SK-N-MC (cell line): ENCODE measurements around the gene MIEF1.

Experiments used
- DNase-seq: peaks from one replicate; pipeline ENCODE4 v3.0.0-alpha.2; 2011; ENCODE audit warnings: low read depth, low spot score
- H3K27ac ChIP-seq: fragments of 200-600 bp; sonication (generic); 2 replicates; pipeline ENCODE4 v1.5.1; 2016; ENCODE audit warnings: mixed run types
- H3K36me3 ChIP-seq: fragments of 200-600 bp; sonication (generic); 2 replicates; pipeline ENCODE4 v1.6.1; 2017; ENCODE audit warnings: antibody characterized with exemption, low read length, mixed read lengths; ENCODE audit not compliant: insufficient read depth
- H3K4me3 ChIP-seq: fragments of 200-600 bp; sonication (generic); 2 replicates; pipeline ENCODE4 v1.5.1; 2016
- H3K9ac ChIP-seq: fragments of 200-600 bp; sonication (generic); 2 replicates; pipeline ENCODE4 v1.8.0; 2017; ENCODE audit warnings: mixed run types, mixed read lengths; ENCODE audit not compliant: insufficient read length
- H3K9me3 ChIP-seq: fragments of 200-600 bp; sonication (generic); 2 replicates; pipeline ENCODE4 v1.6.1; 2017; ENCODE audit warnings: low read depth, mild to moderate bottlenecking, antibody characterized with exemption, low read length, moderate library complexity, mixed read lengths
- EZH2 ChIP-seq: fragments of 200-600 bp; sonication (generic); IDR thresholded peaks from one replicate; pipeline ENCODE4 v1.6.1; 2017; ENCODE audit warnings: antibody characterized with exemption
- FOXP2 ChIP-seq: optimal IDR thresholded peaks from 2 replicates; pipeline ENCODE3; 2011; ENCODE audit warnings: mild to moderate bottlenecking, moderate library complexity; ENCODE audit not compliant: insufficient read depth; ENCODE audit errors: extremely low read length, control extremely low read depth
- POLR2AphosphoS5 ChIP-seq: IDR thresholded peaks from 2 replicates; pipeline ENCODE4 v1.6.1; 2012; ENCODE audit warnings: mild to moderate bottlenecking, low read depth, low read length, borderline replicate concordance

Gene MIEF1

DNA sequence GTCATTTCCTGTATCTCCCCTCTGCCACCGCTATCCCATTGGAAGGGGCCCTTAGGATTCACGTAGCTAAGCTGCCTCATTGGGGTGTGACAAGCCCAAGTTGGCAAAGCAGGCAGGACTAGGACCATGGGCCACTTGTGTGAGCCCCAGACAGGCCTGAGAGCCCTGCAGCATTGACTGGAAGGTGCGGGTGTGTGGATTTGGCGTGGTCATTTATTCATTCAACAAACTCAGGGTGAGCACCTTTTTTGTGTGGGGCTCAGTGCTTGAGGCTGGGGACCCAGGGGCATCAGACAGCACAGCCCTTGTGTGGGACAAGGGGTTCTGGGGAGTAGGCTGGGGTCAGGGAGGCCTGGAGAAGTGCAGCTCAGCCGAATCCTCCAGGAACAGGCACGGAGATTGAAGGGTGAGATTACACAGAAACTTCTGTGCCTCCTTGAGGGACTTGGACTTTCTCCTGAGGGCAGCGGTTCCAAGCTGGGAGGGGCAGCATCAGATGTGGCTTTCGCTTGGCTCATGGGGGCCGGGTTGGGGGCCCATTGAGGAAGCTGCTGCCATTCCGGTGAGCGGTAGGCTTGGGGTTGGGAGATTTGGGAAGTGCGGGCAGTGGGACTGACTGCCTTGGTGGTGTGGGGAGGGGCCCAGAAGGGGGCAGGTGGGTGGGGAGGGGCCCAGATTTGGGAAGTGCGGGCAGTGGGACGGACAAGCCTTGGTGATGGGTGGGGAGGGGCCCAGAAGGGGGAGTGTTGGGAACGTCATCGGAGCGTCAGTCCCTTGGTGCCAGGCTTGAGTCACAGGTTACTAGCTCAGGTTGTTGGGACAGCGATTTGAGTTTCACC is 33.4 kb upstream of the MIEF1 start:
- Histone ChIP-seq H3K4me3 (no peak overlapping the region), H3K9ac (no peak overlapping the region), H3K36me3 (no peaks in the 10 kb centered on the region), H3K9me3 (no peaks in the 10 kb centered on the region), H3K27ac (no peak overlapping the region)
- DNase-seq = no peak
- TF ChIP-seq POLR2AphosphoS5 (no peak), FOXP2 (no peak), EZH2 (no peak)

DNA sequence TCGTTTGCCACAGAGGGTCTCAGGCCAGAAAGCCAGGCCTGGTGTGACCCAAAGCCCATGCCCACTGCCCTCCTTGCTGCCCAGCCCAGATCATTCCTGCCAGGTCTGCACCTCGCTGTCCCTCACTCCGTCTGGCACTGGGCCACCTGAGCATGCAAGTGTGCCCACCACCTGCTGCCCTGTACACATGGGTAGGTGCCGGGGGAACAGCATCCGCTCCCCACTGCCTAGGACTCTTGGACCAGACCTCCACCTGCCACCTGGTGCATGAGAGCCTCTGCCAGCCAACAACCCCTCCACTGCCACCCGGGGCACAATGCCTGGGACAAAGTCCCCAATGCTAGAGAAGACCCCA is 32.8 kb upstream of the MIEF1 start:
- no peak overlapping the region for H3K27ac ChIP-seq
- no peak for DNase-seq
- no peak overlapping the region for H3K4me3 ChIP-seq
- no peaks in the 10 kb centered on the region for H3K9me3 ChIP-seq
- H3K36me3 ChIP-seq = no peaks in the 10 kb centered on the region
- no peak for TF ChIP-seq EZH2
- no peak for TF ChIP-seq POLR2AphosphoS5
- no peak for TF ChIP-seq FOXP2
- H3K9ac ChIP-seq = no peak overlapping the region

DNA sequence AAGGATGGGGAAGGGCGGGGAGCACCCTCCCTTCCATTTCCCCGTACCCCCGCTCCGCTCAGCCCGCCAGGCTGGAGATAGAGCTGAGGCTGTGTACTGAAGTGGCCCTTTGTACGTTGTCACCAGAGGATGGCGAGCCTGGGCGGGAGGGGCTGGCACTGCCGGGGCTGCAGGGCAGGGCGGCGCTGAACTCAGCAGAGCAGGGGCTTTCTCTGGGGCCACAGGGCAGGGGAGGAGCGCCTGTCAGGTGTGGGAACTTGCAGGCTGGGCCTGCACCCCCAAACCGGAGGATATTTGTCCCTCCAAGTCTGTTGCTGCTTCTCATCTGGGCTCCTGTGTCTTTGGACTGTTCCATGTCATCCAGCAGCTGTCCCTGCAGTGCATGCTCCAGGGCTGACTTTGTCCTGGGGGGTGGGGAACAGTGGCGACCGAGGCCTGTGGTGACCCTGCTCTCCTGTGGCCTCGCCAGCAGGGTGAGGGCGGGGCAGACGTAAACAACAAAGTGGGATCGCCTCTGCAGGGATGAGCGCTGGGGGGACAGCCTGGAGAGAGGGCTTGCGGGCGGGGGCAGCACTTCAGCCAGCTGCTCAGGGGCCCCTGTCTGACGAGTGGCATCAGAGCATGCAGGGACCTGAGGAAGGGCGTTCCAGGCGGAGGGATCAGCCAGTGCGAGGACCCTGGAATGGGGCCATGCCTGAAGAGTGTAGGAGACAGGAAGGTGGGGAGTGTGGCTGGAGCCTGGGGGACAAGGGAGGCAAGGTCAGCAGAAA is 32.2 kb upstream of the MIEF1 start:
- no peak overlapping the region for H3K27ac ChIP-seq
- DNase-seq = no peak
- H3K4me3 ChIP-seq = no peak overlapping the region
- H3K36me3 ChIP-seq = no peaks in the 10 kb centered on the region
- no peak overlapping the region for H3K9ac ChIP-seq
- no peak for TF ChIP-seq FOXP2
- TF ChIP-seq POLR2AphosphoS5 = no peak
- no peak for TF ChIP-seq EZH2
- H3K9me3 ChIP-seq = no peaks in the 10 kb centered on the region

DNA sequence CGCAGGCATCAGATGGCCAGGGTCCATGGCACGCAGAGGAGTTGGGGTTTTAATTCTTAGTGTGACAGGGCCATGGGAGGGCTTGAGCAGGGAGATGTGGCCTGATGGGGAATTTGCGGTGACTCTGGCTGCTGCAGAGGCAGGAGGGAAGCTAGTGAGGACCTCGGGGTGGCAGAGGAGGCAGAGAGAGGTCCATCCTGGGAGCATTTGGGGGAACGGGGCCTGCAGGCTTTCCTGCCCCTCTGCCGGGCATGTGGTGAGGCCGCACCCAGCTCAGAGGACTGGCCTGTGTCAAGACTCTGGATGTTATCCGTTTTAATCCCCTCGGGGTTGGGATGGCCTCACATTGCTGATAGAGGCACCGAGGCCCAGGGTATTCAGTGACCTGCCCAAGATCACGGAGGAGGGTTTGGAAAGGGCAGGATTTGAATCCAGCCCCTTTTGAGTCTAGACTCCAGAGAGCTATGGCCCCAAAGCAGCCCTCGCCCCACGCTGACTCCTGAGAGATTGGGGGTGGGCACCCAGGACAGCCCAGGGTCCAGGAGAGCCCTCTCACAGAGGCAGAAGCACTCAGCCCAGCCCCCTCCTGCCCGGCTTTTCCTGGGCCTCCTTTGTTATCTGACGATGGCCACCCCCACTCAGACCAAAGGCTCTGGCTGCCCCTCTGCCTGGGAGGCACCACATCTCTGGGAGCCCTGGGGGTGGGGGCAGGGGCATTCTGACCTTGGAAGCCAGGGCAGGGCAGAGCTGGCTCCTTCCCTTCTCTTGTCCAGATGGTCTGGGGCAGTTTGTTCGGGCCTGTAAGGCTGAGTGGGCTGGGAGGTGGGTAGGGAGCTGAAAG is 31.4 kb upstream of the MIEF1 start:
- Histone ChIP-seq H3K4me3 (no peak overlapping the region), H3K9me3 (no peaks in the 10 kb centered on the region), H3K9ac (no peak overlapping the region), H3K27ac (no peak overlapping the region), H3K36me3 (no peaks in the 10 kb centered on the region)
- TF ChIP-seq EZH2 = no peak
- no peak for TF ChIP-seq FOXP2
- DNase-seq = no peak

DNA sequence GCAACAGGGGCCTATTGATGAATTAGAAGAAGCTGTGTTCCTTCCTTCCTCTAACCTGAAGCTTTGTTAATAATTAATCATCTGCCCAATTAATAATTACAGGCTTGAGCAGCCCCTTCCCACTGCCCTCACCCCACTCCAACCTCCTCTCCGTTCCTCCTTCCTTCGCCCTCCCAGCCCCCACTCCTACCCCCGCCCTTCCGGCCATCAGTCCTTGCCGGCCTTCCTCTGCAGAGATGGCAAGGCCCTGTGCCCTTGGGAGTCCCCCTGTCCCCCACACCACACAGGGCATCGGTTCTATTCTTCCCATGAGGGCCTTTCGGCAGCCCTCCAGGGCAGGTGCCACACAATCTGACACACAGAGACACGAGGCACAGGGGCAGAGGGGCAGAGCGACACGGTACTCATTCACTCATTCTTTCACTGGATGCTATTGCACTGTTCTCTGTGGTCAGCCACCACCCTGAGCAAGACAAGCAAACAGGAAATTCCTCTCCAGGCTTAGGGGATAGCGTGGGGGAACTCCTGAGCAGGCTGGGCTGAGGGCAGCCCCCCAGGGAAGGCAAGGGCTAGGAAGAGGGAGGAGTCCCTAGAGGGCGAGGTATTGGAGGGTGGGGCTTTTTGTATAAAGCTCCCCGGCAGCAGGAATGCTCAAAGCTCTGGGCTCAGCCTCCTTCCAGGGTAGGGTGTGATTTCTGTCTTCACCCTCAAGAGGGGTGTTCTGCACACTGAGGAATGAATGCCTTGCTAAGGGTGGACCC is 30.5 kb upstream of the MIEF1 start:
- Histone ChIP-seq H3K36me3 (no peaks in the 10 kb centered on the region), H3K4me3 (peak overlapping the region; percentile 21), H3K9ac (no peak overlapping the region), H3K27ac (0 out of 2 replicates have a peak overlapping the region, but pooled peaks have one; percentile 45), H3K9me3 (no peaks in the 10 kb centered on the region)
- no peak for DNase-seq
- TF ChIP-seq FOXP2 (no peak), POLR2AphosphoS5 (no peak), EZH2 (no peak)

DNA sequence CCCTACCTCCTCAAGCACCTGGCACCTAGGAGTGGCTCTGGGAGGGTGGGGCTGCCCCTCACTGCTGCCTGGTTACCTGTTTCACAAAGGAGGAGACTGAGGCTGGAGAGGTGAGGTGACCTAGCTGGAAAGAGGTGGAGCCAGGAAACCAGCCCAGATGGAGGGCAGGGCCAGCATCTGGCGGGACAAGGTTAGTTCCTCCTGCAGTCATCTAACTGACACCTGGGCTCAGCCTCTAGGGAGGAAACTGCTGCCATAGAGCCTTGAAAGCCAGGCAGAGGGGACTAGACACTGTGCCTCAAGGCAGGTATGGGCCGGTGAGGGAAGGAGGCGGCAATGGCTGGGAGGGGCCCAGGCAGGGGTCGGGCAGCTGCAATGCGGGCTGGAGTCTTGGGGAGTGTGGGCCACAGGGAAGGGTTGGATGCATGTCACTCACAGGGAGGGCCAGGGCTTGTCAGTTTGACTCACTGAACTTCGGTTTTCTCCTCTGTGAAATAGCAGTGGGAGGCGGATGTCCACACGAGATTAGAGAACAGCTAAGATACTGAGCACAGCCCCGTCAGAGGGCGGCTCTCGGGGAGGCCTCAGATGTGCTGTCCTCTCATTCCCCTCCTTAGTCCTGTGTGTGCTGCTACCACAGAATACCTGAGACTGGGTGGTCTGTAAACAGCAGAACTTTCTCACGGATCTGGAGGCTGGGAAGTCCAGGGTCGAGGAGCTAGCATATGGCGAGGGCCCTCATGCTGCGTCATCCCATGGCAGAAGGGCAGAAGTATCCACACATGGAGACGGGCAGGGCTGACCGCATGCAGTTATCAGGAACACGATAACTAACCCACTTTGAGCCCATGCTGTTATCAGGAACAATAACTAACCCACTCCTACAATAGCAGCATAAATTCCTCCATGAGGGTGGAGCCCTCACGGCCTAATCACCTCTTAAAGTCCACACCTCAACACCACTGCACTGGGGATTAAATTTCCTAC is 29.2 kb upstream of the MIEF1 start:
- H3K4me3 ChIP-seq = no peak overlapping the region
- H3K9me3 ChIP-seq = no peaks in the 10 kb centered on the region
- DNase-seq = no peak
- TF ChIP-seq FOXP2 = no peak
- no peak for TF ChIP-seq EZH2
- TF ChIP-seq POLR2AphosphoS5 = no peak
- H3K9ac ChIP-seq = no peak overlapping the region
- no peak overlapping the region for H3K27ac ChIP-seq
- no peaks in the 10 kb centered on the region for H3K36me3 ChIP-seq

DNA sequence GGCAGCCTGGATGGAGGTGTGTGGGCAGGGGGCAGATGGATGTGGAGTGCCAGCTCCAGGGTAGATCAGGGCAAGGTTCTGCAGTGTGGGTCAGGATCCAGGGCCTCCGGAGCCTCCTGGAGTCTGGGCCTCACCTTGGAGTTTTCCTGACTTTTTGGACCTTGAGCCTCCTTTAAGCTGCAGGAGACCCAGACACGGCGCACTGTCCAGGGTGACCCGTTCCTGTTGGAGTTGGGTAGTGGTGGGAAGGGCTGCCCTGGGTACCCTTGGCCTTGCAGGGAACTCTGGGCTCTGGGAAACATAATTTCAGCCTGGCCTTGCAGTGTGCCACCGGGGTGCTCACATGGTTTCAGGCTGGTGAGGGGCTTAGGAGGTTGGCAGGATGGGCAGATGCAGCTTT is 28.2 kb upstream of the MIEF1 start:
- no peak for DNase-seq
- TF ChIP-seq EZH2 = no peak
- no peak for TF ChIP-seq FOXP2
- no peaks in the 10 kb centered on the region for H3K9me3 ChIP-seq
- H3K27ac ChIP-seq = no peak overlapping the region
- no peak overlapping the region for H3K4me3 ChIP-seq
- H3K36me3 ChIP-seq = no peaks in the 10 kb centered on the region
- no peak overlapping the region for H3K9ac ChIP-seq
